ENCODE results near the gene NFATC4.
A peak's percentile ranks its signal among the peaks of the same experiment; 100 is the strongest.

The NFATC4 gene

GRCh38 chr14:24337144-24337823 lies 30.7 kb upstream of the NFATC4 start:
- no peaks in the 10 kb centered on the region for H3K36me3 ChIP-seq (replicated peaks)
- DNase-seq, result no peak
- TF ChIP-seq CTCF (IDR thresholded peaks at IDR 0.05; ENCODE audit: low read depth, low read length, missing control alignments), result no peak
- peaks cover 11% of the 10 kb centered on the region for H3K27me3 ChIP-seq (replicated peaks)
- no peak overlapping the region for H3K4me3 ChIP-seq (ENCODE audit: low read depth, low read length)
- in situ Hi-C loops (cut with HindIII; ENCODE audit: low pct_ligation_motif_present, low sequenced_read_pairs), result loop anchor here (10.0 kb wide), 1 partner anchor 98 kb away; no protein-coding TSS in a partner anchor
- H3K27ac ChIP-seq, result no peak overlapping the region

GRCh38 chr14:24337824-24338175 lies 30.2 kb upstream of the NFATC4 start:
- no peak for DNase-seq
- Histone ChIP-seq H3K27me3 (replicated peaks) (peaks cover 11% of the 10 kb centered on the region), H3K4me3 (ENCODE audit: low read depth, low read length) (no peak overlapping the region), H3K27ac (no peak overlapping the region), H3K36me3 (replicated peaks) (no peaks in the 10 kb centered on the region)
- in situ Hi-C loops (cut with HindIII; ENCODE audit: low pct_ligation_motif_present, low sequenced_read_pairs), result loop anchor here (10.0 kb wide), 1 partner anchor 97 kb away; no protein-coding TSS in a partner anchor
- TF ChIP-seq CTCF (IDR thresholded peaks at IDR 0.05; ENCODE audit: low read depth, low read length, missing control alignments), result no peak

DNA sequence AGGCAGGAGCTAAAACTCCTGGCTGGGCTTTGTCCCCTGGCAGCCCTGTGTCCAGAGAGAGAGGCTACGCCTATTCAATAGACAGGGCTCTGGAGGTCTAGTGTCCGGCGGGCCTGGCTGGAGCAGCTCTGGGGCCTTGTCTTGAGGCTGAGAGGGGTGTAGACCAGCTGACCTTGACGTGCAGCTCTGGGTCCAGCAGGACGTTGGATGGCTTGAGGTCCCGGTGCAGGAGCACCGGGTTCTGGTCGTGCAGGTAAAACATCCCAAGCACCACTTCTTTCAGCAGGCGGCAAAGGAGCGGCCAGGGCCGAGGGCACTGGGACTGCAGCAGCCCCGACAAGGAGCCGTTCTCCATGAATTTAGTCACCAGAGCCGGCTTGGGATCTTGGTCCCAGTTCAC lies 29.1 kb upstream of the NFATC4 start:
- in situ Hi-C loops (cut with HindIII; ENCODE audit: low pct_ligation_motif_present, low sequenced_read_pairs), result loop anchor here (10.0 kb wide), 1 partner anchor 96 kb away; no protein-coding TSS in a partner anchor
- DNase-seq, result no peak
- no peaks in the 10 kb centered on the region for H3K36me3 ChIP-seq (replicated peaks)
- no peak for TF ChIP-seq CTCF (IDR thresholded peaks at IDR 0.05; ENCODE audit: low read depth, low read length, missing control alignments)
- peaks cover 11% of the 10 kb centered on the region for H3K27me3 ChIP-seq (replicated peaks)
- H3K4me3 ChIP-seq (ENCODE audit: low read depth, low read length), result no peak overlapping the region
- no peak overlapping the region for H3K27ac ChIP-seq

GRCh38 chr14:24339284-24340151 lies 28.5 kb upstream of the NFATC4 start, which contains the start of gene RIPK3:
Gene RIPK3, minus strand, starts transcription at chr14:24339991. Its CDS starts 165 bp downstream, at chr14:24339826.
- Histone ChIP-seq H3K27ac (no peak within 1 kb of the TSS), H3K36me3 (replicated peaks) (no peaks in the 10 kb centered on the region), H3K4me3 (ENCODE audit: low read depth, low read length) (peak within 1 kb of the TSS; percentile 22), H3K27me3 (replicated peaks) (peaks cover 11% of the 10 kb centered on the region)
- TF ChIP-seq CTCF (IDR thresholded peaks at IDR 0.05; ENCODE audit: low read depth, low read length, missing control alignments), result no peak
- no peak for DNase-seq
- in situ Hi-C loops (cut with HindIII; ENCODE audit: low pct_ligation_motif_present, low sequenced_read_pairs), result loop anchor here (10.0 kb wide), 1 partner anchor 95 kb away; no protein-coding TSS in a partner anchor

GRCh38 chr14:24340606-24341005 lies 27.4 kb upstream of the NFATC4 start:
- peaks cover 11% of the 10 kb centered on the region for H3K27me3 ChIP-seq (replicated peaks)
- TF ChIP-seq CTCF (IDR thresholded peaks at IDR 0.05; ENCODE audit: low read depth, low read length, missing control alignments), result no peak
- H3K36me3 ChIP-seq (replicated peaks), result no peaks in the 10 kb centered on the region
- no peak overlapping the region for H3K4me3 ChIP-seq (ENCODE audit: low read depth, low read length)
- in situ Hi-C loops (cut with HindIII; ENCODE audit: low pct_ligation_motif_present, low sequenced_read_pairs), result no loop called here
- no peak overlapping the region for H3K27ac ChIP-seq
- no peak for DNase-seq
